ENCODE data around the gene ENTHD1.
A peak's percentile ranks its signal among the peaks of the same experiment; 100 is the strongest.

The ENTHD1 gene

GRCh38 chr22:39893526-39893925, at the start of gene ENTHD1:
TSS of gene ENTHD1 (minus strand) at chr22:39893760. CDS start at chr22:39887748, 6,012 bp downstream.
- Histone ChIP-seq H3K9ac (ENCODE audit: low read depth, low read length) (no peak within 1 kb of the TSS), H3K4me3 (ENCODE audit: low read depth, low read length) (no peak within 1 kb of the TSS), H3K4me1 (ENCODE audit: control insufficient read depth, insufficient read depth, low read length) (no peaks in the 10 kb centered on the region), H3K36me3 (ENCODE audit: control insufficient read depth, insufficient read depth, low read length) (no peaks in the 10 kb centered on the region), H3K9me3 (ENCODE audit: control insufficient read depth, insufficient read depth, low read length) (no peaks in the 10 kb centered on the region), H3K27ac (ENCODE audit: low read depth, low read length) (no peak within 1 kb of the TSS), H3K27me3 (ENCODE audit: control insufficient read depth, insufficient read depth, low read length) (no peaks in the 10 kb centered on the region)

- no peak overlapping the region for H3K27ac ChIP-seq (ENCODE audit: low read depth, low read length)
- no peaks in the 10 kb centered on the region for H3K36me3 ChIP-seq (ENCODE audit: control insufficient read depth, insufficient read depth, low read length)
- H3K9ac ChIP-seq (ENCODE audit: low read depth, low read length) = no peak overlapping the region
- no peak overlapping the region for H3K4me3 ChIP-seq (ENCODE audit: low read depth, low read length)
- H3K9me3 ChIP-seq (ENCODE audit: control insufficient read depth, insufficient read depth, low read length) = no peaks in the 10 kb centered on the region
- no peaks in the 10 kb centered on the region for H3K27me3 ChIP-seq (ENCODE audit: control insufficient read depth, insufficient read depth, low read length)
- H3K4me1 ChIP-seq (ENCODE audit: control insufficient read depth, insufficient read depth, low read length) = peaks cover 67% of the 10 kb centered on the region
These were observed 49.8 kb upstream of the ENTHD1 start for GRCh38 chr22:39943337-39943736.

GRCh38 chr22:39942439-39943230, 49.1 kb upstream of the ENTHD1 start:
- Histone ChIP-seq H3K4me1 (ENCODE audit: control insufficient read depth, insufficient read depth, low read length) (peaks cover 67% of the 10 kb centered on the region), H3K4me3 (ENCODE audit: low read depth, low read length) (no peak overlapping the region), H3K9ac (ENCODE audit: low read depth, low read length) (no peak overlapping the region), H3K27me3 (ENCODE audit: control insufficient read depth, insufficient read depth, low read length) (no peaks in the 10 kb centered on the region), H3K27ac (ENCODE audit: low read depth, low read length) (no peak overlapping the region), H3K36me3 (ENCODE audit: control insufficient read depth, insufficient read depth, low read length) (no peaks in the 10 kb centered on the region), H3K9me3 (ENCODE audit: control insufficient read depth, insufficient read depth, low read length) (no peaks in the 10 kb centered on the region)

- Histone ChIP-seq H3K9me3 (ENCODE audit: control insufficient read depth, insufficient read depth, low read length) (no peaks in the 10 kb centered on the region), H3K36me3 (ENCODE audit: control insufficient read depth, insufficient read depth, low read length) (no peaks in the 10 kb centered on the region), H3K9ac (ENCODE audit: low read depth, low read length) (no peak overlapping the region), H3K4me1 (ENCODE audit: control insufficient read depth, insufficient read depth, low read length) (peaks cover 65% of the 10 kb centered on the region), H3K27ac (ENCODE audit: low read depth, low read length) (peak overlapping the region; percentile 64), H3K4me3 (ENCODE audit: low read depth, low read length) (no peak overlapping the region), H3K27me3 (ENCODE audit: control insufficient read depth, insufficient read depth, low read length) (no peaks in the 10 kb centered on the region)
These were observed 48.0 kb upstream of the ENTHD1 start for GRCh38 chr22:39941601-39942000.

- Histone ChIP-seq H3K4me3 (ENCODE audit: low read depth, low read length) (no peak overlapping the region), H3K4me1 (ENCODE audit: control insufficient read depth, insufficient read depth, low read length) (peaks cover 66% of the 10 kb centered on the region), H3K27me3 (ENCODE audit: control insufficient read depth, insufficient read depth, low read length) (no peaks in the 10 kb centered on the region)
These were observed 47.3 kb upstream of the ENTHD1 start for GRCh38 chr22:39940757-39941305.

GRCh38 chr22:39939830-39940229, 46.3 kb upstream of the ENTHD1 start:
- Histone ChIP-seq H3K27me3 (ENCODE audit: control insufficient read depth, insufficient read depth, low read length) (no peaks in the 10 kb centered on the region), H3K9me3 (ENCODE audit: control insufficient read depth, insufficient read depth, low read length) (no peaks in the 10 kb centered on the region), H3K4me1 (ENCODE audit: control insufficient read depth, insufficient read depth, low read length) (peaks cover 66% of the 10 kb centered on the region), H3K27ac (ENCODE audit: low read depth, low read length) (no peak overlapping the region), H3K9ac (ENCODE audit: low read depth, low read length) (no peak overlapping the region), H3K4me3 (ENCODE audit: low read depth, low read length) (no peak overlapping the region), H3K36me3 (ENCODE audit: control insufficient read depth, insufficient read depth, low read length) (no peaks in the 10 kb centered on the region)

More at GRCh38 chr22:39940757-39941305, 47.3 kb upstream of the ENTHD1 start:
- H3K9me3 ChIP-seq (ENCODE audit: control insufficient read depth, insufficient read depth, low read length) = no peaks in the 10 kb centered on the region
- peak overlapping the region; percentile 64 for H3K27ac ChIP-seq (ENCODE audit: low read depth, low read length)
- H3K9ac ChIP-seq (ENCODE audit: low read depth, low read length) = no peak overlapping the region
- H3K36me3 ChIP-seq (ENCODE audit: control insufficient read depth, insufficient read depth, low read length) = no peaks in the 10 kb centered on the region

- H3K4me1 ChIP-seq (ENCODE audit: control insufficient read depth, insufficient read depth, low read length) = peaks cover 61% of the 10 kb centered on the region
- H3K36me3 ChIP-seq (ENCODE audit: control insufficient read depth, insufficient read depth, low read length) = no peaks in the 10 kb centered on the region
- H3K27ac ChIP-seq (ENCODE audit: low read depth, low read length) = no peak overlapping the region
- no peaks in the 10 kb centered on the region for H3K27me3 ChIP-seq (ENCODE audit: control insufficient read depth, insufficient read depth, low read length)
- H3K9ac ChIP-seq (ENCODE audit: low read depth, low read length) = no peak overlapping the region
- no peaks in the 10 kb centered on the region for H3K9me3 ChIP-seq (ENCODE audit: control insufficient read depth, insufficient read depth, low read length)
- no peak overlapping the region for H3K4me3 ChIP-seq (ENCODE audit: low read depth, low read length)
These were observed 45.0 kb upstream of the ENTHD1 start for GRCh38 chr22:39938509-39939111.

- Histone ChIP-seq H3K36me3 (ENCODE audit: control insufficient read depth, insufficient read depth, low read length) (no peaks in the 10 kb centered on the region), H3K9ac (ENCODE audit: low read depth, low read length) (no peak overlapping the region), H3K27me3 (ENCODE audit: control insufficient read depth, insufficient read depth, low read length) (no peaks in the 10 kb centered on the region), H3K4me3 (ENCODE audit: low read depth, low read length) (no peak overlapping the region), H3K27ac (ENCODE audit: low read depth, low read length) (no peak overlapping the region), H3K4me1 (ENCODE audit: control insufficient read depth, insufficient read depth, low read length) (peaks cover 59% of the 10 kb centered on the region), H3K9me3 (ENCODE audit: control insufficient read depth, insufficient read depth, low read length) (no peaks in the 10 kb centered on the region)
These were observed 44.3 kb upstream of the ENTHD1 start for GRCh38 chr22:39937906-39938305.

- Histone ChIP-seq H3K4me3 (ENCODE audit: low read depth, low read length) (no peak overlapping the region), H3K36me3 (ENCODE audit: control insufficient read depth, insufficient read depth, low read length) (no peaks in the 10 kb centered on the region), H3K27me3 (ENCODE audit: control insufficient read depth, insufficient read depth, low read length) (no peaks in the 10 kb centered on the region), H3K9me3 (ENCODE audit: control insufficient read depth, insufficient read depth, low read length) (no peaks in the 10 kb centered on the region), H3K9ac (ENCODE audit: low read depth, low read length) (no peak overlapping the region), H3K27ac (ENCODE audit: low read depth, low read length) (no peak overlapping the region), H3K4me1 (ENCODE audit: control insufficient read depth, insufficient read depth, low read length) (peaks cover 49% of the 10 kb centered on the region)
These were observed 43.1 kb upstream of the ENTHD1 start for GRCh38 chr22:39936523-39937145.

- Histone ChIP-seq H3K27ac (ENCODE audit: low read depth, low read length) (no peak overlapping the region), H3K4me1 (ENCODE audit: control insufficient read depth, insufficient read depth, low read length) (peaks cover 38% of the 10 kb centered on the region), H3K4me3 (ENCODE audit: low read depth, low read length) (no peak overlapping the region), H3K27me3 (ENCODE audit: control insufficient read depth, insufficient read depth, low read length) (no peaks in the 10 kb centered on the region), H3K36me3 (ENCODE audit: control insufficient read depth, insufficient read depth, low read length) (no peaks in the 10 kb centered on the region), H3K9ac (ENCODE audit: low read depth, low read length) (no peak overlapping the region), H3K9me3 (ENCODE audit: control insufficient read depth, insufficient read depth, low read length) (no peaks in the 10 kb centered on the region)
These were observed 42.1 kb upstream of the ENTHD1 start for GRCh38 chr22:39935612-39936011.

GRCh38 chr22:39935116-39935515, 41.6 kb upstream of the ENTHD1 start:
- Histone ChIP-seq H3K27ac (ENCODE audit: low read depth, low read length) (no peak overlapping the region), H3K9me3 (ENCODE audit: control insufficient read depth, insufficient read depth, low read length) (no peaks in the 10 kb centered on the region), H3K4me1 (ENCODE audit: control insufficient read depth, insufficient read depth, low read length) (peaks cover 33% of the 10 kb centered on the region), H3K27me3 (ENCODE audit: control insufficient read depth, insufficient read depth, low read length) (no peaks in the 10 kb centered on the region), H3K4me3 (ENCODE audit: low read depth, low read length) (no peak overlapping the region), H3K9ac (ENCODE audit: low read depth, low read length) (no peak overlapping the region), H3K36me3 (ENCODE audit: control insufficient read depth, insufficient read depth, low read length) (no peaks in the 10 kb centered on the region)

Data from HUES48 (cell line).